T-helper 2 cell treated with Interferon-gamma antibody and Interleukin-4, amounts not matched to agents 5 μg/mL and 100 μg/mL, for 36 hours (primary cell): Measurements from ENCODE around the gene POMP.

Experiments used
- DNase-seq: peaks from one replicate; pipeline ENCODE4 v3.0.0; 2021; ENCODE audit warnings: low spot score
- H3K27ac Mint-ChIP-seq: one replicate; pipeline ENCODE4 v1.8.0; 2021; ENCODE audit warnings: mild to moderate bottlenecking, mixed read lengths
- H3K27me3 Mint-ChIP-seq: one replicate; pipeline ENCODE4 v1.8.0; 2021; ENCODE audit warnings: low read depth, mixed read lengths
- H3K36me3 Mint-ChIP-seq: one replicate; pipeline ENCODE4 v1.8.0; 2021; ENCODE audit warnings: low read depth, mixed read lengths
- H3K4me1 Mint-ChIP-seq: one replicate; pipeline ENCODE4 v1.8.0; 2021; ENCODE audit warnings: low read depth, mixed read lengths
- H3K4me3 Mint-ChIP-seq: one replicate; pipeline ENCODE4 v1.8.0; 2022; ENCODE audit warnings: mild to moderate bottlenecking, moderate library complexity, mixed read lengths
- H3K9me3 Mint-ChIP-seq: one replicate; pipeline ENCODE4 v1.8.0; 2021; ENCODE audit warnings: mixed read lengths

Gene POMP, protein sequence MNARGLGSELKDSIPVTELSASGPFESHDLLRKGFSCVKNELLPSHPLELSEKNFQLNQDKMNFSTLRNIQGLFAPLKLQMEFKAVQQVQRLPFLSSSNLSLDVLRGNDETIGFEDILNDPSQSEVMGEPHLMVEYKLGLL

DNA sequence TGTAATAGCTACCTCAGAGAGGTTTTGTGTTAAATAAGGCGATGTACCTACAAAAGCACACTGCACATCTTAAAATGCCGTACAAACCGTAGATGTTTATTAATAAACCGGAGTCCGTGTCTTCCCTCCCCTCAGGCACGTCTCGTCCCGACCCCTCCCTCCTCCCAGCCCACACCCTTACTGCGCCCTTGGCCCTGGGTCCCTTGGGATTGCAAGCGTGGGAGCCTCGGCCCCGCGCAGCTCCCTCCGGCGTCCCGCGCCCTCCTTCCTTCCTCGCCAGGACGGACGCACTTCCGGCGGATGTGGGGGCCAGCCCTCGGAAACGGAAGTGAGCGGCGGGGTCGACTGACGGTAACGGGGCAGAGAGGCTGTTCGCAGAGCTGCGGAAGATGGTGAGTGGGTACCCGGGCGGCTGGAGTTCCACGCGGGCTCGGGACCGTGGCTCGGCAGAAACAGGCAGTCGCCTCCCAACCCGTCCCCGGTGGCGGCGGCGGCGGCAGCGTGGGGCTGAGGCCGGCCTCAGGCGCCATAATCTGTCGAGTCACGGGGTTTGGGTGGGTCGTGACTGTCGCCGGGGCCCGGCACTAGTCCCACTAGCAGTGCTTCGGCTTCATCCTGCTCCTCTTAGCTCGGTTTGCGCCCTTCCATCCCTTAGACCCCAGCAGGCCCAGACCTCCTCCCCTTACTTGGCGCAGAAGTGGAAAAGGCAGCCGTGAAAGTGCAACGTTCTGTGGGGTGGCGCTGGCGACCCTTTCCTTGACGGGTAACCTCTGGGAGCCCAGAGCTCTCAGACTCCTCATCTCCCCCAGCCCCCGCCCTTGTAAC lies at the start of gene POMP:
TSS of gene POMP (plus strand) at position 335 of the 825 bp plus-strand sequence. CDS start at position 390, 55 bp downstream.
- Mint-ChIP-seq H3K4me3 (peak within 1 kb of the TSS; percentile 94), H3K9me3 (no peaks in the 10 kb centered on the region), H3K27ac (peak within 1 kb of the TSS; percentile 97), H3K27me3 (no peaks in the 10 kb centered on the region), H3K36me3 (peaks cover 35% of the 10 kb centered on the region), H3K4me1 (peaks cover 42% of the 10 kb centered on the region)
- DNase-seq: peak; percentile 92

DNA sequence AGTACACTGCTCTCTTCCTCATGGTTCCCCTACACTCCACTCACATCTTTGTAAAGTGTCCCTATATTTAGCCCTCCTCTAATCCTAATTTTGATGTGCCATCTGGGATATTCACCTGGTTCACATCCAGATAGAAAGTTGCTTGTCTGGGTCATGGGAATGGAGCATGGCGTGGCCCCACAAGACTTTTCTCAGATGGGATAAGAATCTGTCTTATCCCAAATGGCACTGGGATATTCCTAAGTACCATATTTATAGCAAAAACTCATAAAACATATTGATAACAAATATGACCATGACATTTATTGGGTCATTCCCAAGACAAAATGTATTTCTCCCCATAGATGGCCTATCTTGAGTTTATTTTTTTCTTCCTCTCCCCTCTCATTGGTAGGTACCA lies 49.5 kb upstream of the POMP start:
- Mint-ChIP-seq H3K4me3 (no peak overlapping the region), H3K9me3 (no peaks in the 10 kb centered on the region), H3K36me3 (no peaks in the 10 kb centered on the region), H3K4me1 (peaks cover 28% of the 10 kb centered on the region), H3K27ac (no peak overlapping the region), H3K27me3 (peaks cover 6% of the 10 kb centered on the region)
- no peak for DNase-seq

DNA sequence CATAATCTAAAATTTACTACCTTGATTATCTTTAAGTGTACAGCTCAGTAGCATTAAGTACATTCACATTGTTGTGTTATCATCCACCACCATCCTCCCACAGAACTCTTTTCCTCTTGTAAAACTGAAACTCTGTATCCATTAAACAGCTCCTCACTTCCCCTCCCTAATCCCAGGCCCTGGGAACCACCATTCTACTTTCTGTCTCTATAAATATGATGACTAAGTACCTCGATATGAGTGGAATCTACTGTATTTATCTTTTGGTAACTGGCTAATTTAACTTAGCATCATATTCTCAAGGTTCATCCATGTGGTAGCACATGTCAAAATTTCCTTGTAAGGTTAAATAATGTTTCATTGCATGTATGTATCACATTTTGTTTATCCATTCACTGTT lies 49.0 kb upstream of the POMP start:
- H3K4me1 Mint-ChIP-seq: peaks cover 28% of the 10 kb centered on the region
- no peaks in the 10 kb centered on the region for H3K36me3 Mint-ChIP-seq
- no peak overlapping the region for H3K4me3 Mint-ChIP-seq
- DNase-seq: no peak
- H3K27me3 Mint-ChIP-seq: peaks cover 6% of the 10 kb centered on the region
- no peak overlapping the region for H3K27ac Mint-ChIP-seq
- no peaks in the 10 kb centered on the region for H3K9me3 Mint-ChIP-seq

DNA sequence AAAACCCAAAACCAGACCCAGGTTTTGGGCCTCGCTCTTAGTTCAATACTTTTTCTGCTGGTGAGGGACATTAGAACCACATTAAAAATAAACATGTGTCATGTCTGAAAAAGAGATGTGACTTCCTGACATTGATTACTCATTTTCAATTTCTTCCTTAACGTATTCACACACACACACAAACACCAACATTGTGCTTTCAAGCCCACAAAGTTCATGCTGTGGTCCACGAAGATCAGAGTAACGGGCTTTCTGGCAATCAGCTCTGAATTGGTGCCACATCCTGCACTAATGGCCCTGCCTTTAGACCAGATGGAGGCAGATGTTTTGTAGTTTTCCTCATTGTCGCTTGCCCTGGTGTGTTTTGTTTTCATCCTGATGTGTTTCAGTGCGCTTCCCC lies 47.9 kb upstream of the POMP start:
- no peaks in the 10 kb centered on the region for H3K36me3 Mint-ChIP-seq
- H3K4me1 Mint-ChIP-seq: peaks cover 28% of the 10 kb centered on the region
- H3K27ac Mint-ChIP-seq: peak overlapping the region; percentile 80
- H3K4me3 Mint-ChIP-seq: peak overlapping the region; percentile 68
- peak; percentile 47 for DNase-seq
- no peaks in the 10 kb centered on the region for H3K9me3 Mint-ChIP-seq
- peaks cover 6% of the 10 kb centered on the region for H3K27me3 Mint-ChIP-seq

DNA sequence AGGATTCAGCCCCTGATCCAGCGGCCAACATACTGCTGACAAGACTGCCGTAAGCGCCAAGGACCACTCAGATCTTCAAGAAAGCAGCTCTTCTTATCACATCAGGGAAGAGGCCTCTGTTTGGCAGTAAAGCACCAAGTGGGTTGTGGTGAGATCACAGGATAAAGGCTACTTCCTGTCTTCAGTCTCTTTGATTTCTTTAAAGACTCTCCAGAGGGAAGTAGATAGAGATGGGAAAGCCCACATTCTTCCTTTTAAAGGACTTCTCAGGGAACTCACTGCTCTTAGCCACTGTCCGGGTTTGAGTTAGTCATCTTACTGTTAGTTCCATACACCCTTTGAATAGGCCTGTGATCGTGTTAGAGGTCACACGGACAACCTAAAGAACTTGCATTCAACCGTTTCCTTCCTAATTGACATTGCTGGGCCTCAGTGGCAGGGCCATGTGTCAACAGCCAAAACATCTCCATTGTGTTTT lies 47.2 kb upstream of the POMP start:
- Mint-ChIP-seq H3K36me3 (no peaks in the 10 kb centered on the region), H3K9me3 (no peaks in the 10 kb centered on the region), H3K27ac (peak overlapping the region; percentile 80), H3K4me1 (peaks cover 28% of the 10 kb centered on the region), H3K27me3 (peaks cover 6% of the 10 kb centered on the region), H3K4me3 (peak overlapping the region; percentile 68)
- DNase-seq: peak; percentile 59

DNA sequence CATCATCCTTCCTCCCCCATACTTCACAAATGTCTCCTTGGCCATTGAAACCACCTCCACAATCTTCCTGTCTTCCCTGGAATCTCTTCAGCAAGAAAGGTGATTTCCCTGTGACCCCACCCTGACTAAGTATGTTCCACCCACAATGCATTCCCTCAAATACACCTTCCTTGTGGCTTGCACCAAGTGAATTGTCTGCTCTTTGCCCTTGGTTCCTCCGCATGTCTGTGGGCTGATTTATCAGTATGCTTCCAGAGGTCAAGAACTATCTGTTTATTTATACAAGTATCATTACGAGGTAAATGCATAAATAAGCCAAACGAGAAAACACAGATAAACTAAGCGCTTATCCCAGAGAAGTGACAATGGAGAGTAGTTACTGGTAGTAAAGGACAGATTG lies 45.4 kb upstream of the POMP start:
- Mint-ChIP-seq H3K27ac (no peak overlapping the region), H3K4me3 (no peak overlapping the region), H3K36me3 (no peaks in the 10 kb centered on the region)

DNA sequence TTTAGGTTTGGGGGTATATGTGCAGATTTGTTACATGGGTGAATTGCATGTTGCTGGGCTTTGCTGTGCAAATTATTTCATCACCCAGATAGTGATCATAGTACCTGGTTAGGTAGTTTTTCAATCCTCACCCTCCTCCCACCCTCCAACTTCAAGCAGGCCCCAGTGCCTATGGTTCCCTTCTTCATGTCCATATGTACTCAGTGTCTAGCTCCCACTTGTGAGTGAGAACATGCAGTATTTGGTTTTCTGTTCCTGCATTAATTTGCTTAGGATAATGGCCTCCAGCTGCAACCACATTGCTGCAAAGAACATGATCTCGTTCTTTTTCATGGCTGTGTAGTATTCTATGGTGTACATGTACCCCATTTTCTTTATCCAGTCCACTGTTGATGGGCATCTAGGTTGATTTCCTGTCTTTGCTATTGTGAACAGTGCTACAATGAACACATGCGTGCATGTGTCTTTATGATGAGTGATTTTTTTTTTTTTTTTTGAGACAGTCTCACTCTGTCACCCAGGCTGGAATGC lies 42.9 kb upstream of the POMP start:
- H3K4me3 Mint-ChIP-seq: no peak overlapping the region

More for the DNA sequence above, 45.4 kb upstream of the POMP start:
- H3K9me3 Mint-ChIP-seq: no peaks in the 10 kb centered on the region
- no peak for DNase-seq
- peaks cover 6% of the 10 kb centered on the region for H3K27me3 Mint-ChIP-seq
- peaks cover 28% of the 10 kb centered on the region for H3K4me1 Mint-ChIP-seq

DNA sequence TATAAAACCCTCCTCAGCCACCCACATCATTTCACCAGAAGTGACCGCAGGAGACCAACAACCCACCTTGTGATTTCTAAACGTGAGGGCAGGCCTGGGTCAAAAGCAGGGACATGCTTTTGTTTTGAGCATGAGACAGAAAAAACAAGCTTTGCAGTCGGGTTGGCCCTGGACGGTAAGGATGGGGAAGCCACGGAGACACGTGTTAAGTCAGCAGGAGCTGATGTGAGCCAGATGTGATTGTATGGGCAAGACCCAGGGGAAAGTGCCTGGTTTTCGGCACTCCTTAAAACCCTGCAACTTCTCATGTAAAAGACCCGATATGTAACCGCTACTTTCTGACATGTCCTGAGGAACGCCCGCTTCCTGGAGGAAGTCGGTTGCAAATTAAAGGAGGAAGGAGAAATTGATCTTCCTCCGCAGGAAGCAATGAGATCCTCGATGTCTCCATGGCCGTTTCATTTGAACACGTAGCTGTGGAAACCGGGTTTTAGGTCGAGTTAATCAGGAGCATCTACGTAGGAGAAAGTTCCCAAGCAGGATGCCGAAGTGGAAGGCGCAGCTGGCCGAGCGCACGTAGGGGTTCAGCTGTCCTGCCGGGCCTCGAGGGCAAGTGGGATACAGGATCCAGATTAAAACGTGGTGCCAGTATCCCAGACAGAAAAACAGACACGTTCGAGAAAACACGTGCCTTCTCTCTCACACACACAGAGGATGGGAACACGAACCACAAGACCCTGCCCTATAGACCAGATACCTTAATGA lies 40.5 kb upstream of the POMP start:
- Mint-ChIP-seq H3K9me3 (no peaks in the 10 kb centered on the region), H3K36me3 (no peaks in the 10 kb centered on the region), H3K27ac (no peak overlapping the region), H3K27me3 (peaks cover 3% of the 10 kb centered on the region), H3K4me1 (peaks cover 2% of the 10 kb centered on the region), H3K4me3 (no peak overlapping the region)
- DNase-seq: no peak

More for the DNA sequence above, 42.9 kb upstream of the POMP start:
- Mint-ChIP-seq H3K4me1 (peaks cover 22% of the 10 kb centered on the region), H3K27ac (no peak overlapping the region), H3K27me3 (peaks cover 6% of the 10 kb centered on the region), H3K36me3 (no peaks in the 10 kb centered on the region), H3K9me3 (no peaks in the 10 kb centered on the region)
- DNase-seq: no peak

DNA sequence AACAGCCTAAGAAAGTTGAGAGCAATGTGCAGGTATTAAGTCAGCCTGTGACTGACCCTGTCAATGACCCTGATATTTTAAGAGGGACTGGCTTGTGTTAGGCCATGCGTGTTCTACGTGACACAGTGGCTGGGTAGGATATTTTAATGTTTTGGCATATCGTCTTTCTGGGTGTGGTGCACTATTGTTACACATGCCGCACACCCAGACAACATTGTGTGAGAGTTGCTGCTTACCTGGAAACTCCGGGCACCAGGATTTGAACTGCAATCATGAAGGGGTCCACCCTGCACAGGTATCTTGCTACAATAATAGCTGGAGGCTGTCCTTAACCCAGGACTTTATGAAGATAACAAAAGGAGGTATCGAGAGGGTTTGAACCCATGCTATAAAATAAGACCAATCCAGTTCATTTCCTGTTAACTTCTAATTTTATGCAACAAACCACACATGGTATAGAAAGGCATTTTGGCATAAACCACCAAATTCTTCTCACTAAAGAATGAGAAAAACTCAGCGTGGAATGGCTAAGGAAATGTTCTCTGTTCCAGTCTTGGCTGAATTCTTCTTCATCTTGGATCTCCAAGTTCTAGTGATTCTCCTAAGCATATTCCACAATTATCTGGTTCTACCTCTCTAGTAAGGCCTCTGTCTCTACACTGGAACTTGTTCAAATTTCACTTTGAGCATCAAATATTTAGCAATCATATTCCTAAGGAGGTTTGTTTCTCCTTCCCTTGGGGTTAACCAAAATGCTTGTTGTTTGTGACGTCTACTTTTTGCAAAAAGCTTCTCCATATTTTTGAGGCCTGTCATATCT lies 38.7 kb upstream of the POMP start:
- DNase-seq: no peak
- Mint-ChIP-seq H3K36me3 (no peaks in the 10 kb centered on the region), H3K9me3 (no peaks in the 10 kb centered on the region), H3K4me3 (no peak overlapping the region), H3K27me3 (no peaks in the 10 kb centered on the region), H3K4me1 (peaks cover 6% of the 10 kb centered on the region), H3K27ac (no peak overlapping the region)

DNA sequence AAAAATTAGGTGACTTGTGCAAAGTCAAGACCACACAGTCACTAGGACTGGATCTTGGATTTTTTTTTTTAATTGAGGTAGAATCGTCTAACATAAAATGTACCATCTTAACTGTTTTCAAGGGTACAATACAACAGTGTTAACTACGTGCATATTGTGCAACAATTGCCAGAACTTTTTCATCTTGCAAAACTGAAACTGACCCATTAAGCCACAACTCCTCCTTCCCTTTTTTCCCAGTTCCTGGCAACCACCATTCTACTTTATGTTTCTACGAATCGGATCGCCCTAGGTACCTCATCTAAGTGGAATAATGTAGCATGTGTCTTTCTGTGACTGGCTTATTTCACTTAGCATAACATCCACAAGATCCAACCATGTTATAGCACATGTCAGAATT lies 37.5 kb upstream of the POMP start:
- Mint-ChIP-seq H3K27ac (no peak overlapping the region), H3K4me1 (peaks cover 6% of the 10 kb centered on the region), H3K4me3 (no peak overlapping the region)

DNA sequence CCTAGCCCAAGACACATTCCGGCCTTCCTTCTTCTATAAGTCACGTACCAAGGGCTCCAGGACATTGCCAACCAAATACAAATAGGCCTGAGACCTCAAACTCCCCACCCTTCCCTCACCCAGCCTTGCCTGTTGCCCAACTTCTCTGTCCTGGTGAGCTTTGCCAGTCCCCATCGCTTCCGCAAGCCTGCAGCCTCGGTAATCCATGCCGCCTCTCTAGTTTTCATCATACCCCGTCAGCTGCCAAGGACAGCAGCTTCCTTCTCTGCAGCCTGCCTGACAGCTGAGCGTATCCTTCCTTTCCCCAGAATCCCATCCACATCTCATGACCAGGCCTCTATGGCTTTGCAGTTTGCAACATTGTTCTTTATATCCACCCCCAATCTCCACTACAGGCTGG lies 36.6 kb upstream of the POMP start:
- Mint-ChIP-seq H3K27me3 (no peaks in the 10 kb centered on the region), H3K4me1 (peaks cover 6% of the 10 kb centered on the region), H3K27ac (no peak overlapping the region), H3K36me3 (no peaks in the 10 kb centered on the region), H3K9me3 (no peaks in the 10 kb centered on the region), H3K4me3 (no peak overlapping the region)
- DNase-seq: no peak

More for the DNA sequence above, 37.5 kb upstream of the POMP start:
- no peaks in the 10 kb centered on the region for H3K36me3 Mint-ChIP-seq
- H3K9me3 Mint-ChIP-seq: no peaks in the 10 kb centered on the region
- H3K27me3 Mint-ChIP-seq: no peaks in the 10 kb centered on the region
- DNase-seq: no peak

DNA sequence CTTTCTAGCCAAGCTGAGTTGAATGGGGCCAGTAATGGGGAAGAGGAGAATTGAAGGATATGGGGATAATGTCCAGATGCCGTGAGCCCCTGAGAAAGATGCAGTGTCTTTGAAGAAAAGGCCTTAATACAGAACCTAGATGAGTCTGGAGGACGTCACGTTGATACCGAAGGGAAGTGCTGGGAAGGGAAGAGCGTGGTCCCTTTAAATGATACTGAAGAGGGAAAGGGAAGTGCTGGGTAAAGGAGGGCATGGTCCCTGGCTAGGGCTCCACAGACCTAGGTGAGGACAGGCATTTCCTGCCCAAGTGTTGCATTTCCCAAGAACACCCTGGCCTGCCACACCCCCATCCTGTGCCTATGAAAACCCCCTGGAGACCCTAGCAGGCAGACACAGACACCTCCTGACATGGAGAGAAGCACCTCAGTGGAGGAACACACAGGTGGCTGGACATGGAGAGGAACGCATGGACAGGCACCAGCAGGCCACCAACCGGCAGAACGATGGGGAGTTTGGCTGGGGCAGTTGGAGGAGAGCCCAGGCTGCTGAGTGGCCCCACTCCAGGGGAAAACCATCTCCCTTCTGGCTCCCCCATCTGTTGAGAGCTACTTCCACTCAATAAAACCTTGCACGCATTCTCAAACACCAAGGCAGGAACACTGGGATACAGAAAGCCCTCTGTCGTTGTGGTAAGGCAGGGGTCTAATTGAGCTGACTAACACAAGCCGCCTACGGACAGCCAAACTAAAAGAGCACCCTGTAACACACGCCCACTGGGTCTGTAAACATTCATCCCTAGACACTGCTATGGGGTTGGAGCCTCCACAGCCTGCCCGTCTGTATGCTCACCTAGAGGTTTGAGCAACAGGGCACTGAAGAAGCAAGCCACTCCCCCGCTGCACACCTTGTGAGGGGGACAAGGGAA lies 34.9 kb upstream of the POMP start:
- peaks cover 6% of the 10 kb centered on the region for H3K27me3 Mint-ChIP-seq
- H3K4me1 Mint-ChIP-seq: peaks cover 6% of the 10 kb centered on the region
- no peak for DNase-seq
- no peaks in the 10 kb centered on the region for H3K36me3 Mint-ChIP-seq
- H3K27ac Mint-ChIP-seq: no peak overlapping the region
- no peak overlapping the region for H3K4me3 Mint-ChIP-seq
- no peaks in the 10 kb centered on the region for H3K9me3 Mint-ChIP-seq
